Activated naive CD8-positive, alpha-beta T cell treated with anti-CD3 and anti-CD28 coated beads, Interleukin-2, amount 50 U/mL, for 16 hours (primary cell): Measurements from ENCODE around the gene S1PR5.

ENCODE experiments used
- DNase-seq: peaks from one replicate; pipeline ENCODE4 v3.0.0-alpha.2; 2020; ENCODE audit warnings: low read depth, low spot score

The S1PR5 gene

GRCh38 chr19:10467104-10467706, 50.0 kb downstream of the S1PR5 start:
- DNase-seq, result no peak

DNA sequence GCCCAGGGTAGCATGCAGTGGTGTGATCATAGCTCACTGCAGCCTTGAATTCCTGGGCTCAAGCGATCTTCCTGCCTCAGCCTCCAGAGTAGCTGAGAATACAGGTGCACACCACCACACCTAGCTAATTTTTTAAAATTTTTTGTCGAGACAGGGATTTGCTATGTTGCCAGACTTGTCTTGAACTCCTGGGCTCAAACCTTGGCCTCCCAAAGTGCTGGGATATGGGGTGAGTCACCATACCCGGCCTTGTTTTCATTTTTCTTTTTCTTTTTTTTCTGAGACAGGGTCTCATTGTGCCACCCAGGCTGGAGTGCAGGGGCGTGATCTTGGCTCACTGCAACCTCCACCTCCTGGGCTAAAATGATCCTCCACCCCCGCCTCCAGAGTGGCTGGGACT, 52.8 kb downstream of the S1PR5 start:
- no peak for DNase-seq
